8988T (cell line): ENCODE results near the gene CNR2.
"Not testable (repeated sequence)": the region's sequence is repeated elsewhere in the genome, so short reads cannot be mapped to it uniquely, and the experiment has no call there.

ENCODE experiments used
- DNase-seq: peaks from one replicate; pipeline ENCODE4 v3.0.0; 2011

Gene CNR2

DNA sequence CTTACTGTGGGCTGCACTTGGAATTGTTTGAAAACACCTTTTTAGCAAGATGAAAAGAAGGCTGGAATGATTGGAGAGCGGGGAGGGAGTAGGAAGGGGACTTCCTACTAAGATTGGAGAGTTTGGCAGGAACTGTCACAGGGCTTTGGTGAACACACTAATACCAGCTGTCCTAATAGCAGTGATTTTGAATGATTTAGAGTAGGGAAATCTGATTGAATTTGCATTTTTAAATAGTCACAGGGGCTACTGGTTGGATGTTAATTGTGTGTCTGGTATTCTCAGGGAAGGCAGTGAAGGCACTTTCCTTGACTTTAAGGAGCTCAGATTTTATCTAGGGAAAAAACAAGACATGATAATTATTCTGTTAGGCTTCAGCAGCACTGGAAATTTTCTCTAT lies 85.4 kb downstream of the CNR2 start:
- DNase-seq = no peak

DNA sequence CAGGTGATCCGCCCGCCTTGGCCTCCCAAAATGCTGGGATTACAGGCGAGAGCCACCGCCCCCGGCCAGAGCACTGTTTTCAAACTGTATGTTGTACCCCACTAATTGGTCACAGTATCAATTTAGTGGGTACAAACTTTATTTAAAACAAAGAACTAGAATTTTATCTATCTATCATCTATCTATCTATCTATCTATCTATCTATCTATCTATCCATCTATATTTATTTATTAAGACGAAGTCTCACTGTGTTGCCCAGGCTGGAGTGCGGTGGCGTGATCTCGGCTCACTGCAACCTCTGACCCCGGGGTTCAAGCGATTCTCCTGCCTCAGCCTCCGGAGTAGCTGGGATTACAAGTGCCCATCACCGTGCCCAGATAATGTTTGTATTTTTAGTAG lies 86.6 kb downstream of the CNR2 start:
- not testable (repeated sequence) for DNase-seq

DNA sequence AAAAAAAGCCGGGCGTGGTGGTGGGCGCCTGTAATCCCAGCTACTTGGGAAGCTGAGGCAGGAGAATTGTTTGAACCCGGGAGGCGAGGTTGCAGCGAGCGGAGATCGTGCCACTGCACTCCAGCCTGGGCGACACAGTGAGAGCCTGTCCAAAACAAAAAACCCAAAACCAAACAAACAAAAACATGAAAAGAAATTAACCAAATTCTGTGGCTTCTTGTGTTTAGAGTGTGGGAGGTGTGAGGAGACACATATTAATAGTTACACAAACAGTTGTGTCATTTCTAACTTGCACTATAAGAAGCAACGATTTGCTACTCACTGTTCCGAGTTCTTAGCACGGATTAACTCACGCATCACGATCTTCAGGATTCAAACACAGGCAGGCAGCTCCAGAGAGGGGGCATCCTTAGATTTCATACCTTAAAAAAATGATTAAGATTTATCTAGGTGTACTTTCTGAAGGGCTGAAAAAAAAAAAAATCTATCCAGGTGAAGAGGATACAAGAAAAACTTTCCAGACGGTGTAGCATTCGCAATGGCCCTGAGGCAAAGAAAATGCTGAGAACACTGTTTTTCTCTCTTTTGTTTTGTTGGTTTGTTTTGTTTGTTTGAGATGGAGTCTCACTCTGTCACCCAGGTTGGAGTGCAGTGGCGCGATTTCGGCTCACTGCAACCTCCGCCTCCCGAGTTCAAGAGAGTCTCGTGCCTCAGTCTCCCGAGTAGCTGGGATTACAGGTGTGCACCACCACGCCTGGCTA lies 87.2 kb downstream of the CNR2 start:
- DNase-seq = no peak

DNA sequence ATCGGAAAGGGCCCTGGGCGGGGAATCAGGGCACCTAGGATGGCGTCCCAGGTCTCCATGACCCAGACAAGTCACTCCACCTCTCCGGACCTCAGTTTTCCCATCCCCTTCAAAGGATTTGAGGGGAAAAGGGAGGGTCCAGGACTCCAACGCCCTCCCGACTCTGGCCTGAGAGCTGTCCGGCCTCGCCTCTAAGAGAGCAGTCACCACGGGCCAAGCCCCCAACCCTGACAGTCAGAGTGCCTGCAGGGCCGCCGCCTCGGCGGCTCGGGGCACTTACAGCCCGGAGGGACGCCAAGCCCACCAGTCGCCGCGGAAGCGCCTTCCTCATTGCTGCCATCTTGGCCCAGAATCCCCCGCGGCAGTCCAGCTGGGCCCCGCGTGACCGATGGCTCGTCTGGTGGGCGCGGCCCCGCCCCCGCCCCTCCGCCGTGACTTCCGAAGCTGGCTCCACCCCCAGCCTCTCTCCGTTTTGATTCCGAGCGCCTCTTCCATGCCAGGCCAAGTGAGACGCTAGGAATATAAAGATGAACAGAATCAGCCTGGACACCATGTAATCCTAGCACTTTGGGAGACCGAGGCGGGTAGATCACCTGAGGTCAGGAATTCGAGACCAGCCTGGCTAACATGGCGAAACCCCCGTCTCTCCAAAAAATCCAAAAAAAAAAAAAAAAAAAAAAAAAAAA lies 87.9 kb downstream of the CNR2 start, which contains the start of gene HMGCL:
Gene HMGCL, minus strand, starts transcription at position 354 of the 686 bp plus-strand sequence. Its CDS starts 14 bp downstream, at position 340.
- DNase-seq = peak; percentile 74

DNA sequence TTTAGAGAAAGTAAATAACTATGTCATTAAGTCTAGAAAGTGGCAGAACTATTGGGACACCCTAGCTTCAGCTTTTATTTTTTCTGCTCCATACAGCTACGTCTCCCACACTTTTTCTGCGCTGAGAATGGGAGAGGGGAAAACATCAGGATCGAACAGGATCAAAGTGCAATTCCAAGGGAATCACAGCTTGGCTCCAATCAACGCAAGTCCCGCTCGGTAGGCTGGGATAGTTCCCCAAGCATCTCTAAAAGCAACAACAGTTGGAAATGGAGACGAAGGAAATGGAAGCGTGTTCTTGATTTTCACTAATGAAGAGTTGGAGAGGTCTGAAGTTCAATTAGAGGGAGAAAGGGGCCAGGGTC lies 88.5 kb downstream of the CNR2 start:
- DNase-seq = no peak

DNA sequence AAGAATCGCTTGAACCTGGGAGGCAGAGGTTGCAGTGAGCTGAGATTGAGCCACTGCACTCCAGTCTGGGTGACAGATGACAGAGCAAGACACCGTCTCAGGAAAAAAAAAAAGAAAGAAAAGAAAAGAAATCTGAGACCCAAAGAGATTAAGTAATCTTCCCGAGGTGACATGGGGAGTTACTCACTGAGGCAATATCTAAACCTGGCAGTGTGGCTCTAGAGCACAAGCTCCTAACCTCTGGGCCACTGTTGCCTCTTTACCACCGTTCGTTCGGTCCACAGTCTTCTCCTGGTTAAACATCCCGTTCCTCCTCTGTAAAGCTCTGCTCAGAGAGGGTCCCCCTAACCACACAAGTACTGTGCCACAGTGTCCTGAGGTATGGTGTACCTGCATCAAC lies 89.4 kb downstream of the CNR2 start:
- no peak for DNase-seq
